GM13977 (cell line): ENCODE results near the gene FKBP1A.

Experiments used
- DNase-seq: peaks from one replicate; pipeline ENCODE4 v3.0.0; 2012; ENCODE audit warnings: low spot score
- in situ Hi-C: fragments of 300-500 bp; cut with MboI; formaldehyde crosslinking; loops from one replicate; pipeline ENCODE4 v1.12.0; 2022; ENCODE audit warnings: low sequenced_read_pairs, low pct_unique_long_range_greater_than_20kb, mixed read lengths, inconsistent platforms; ENCODE audit not compliant: unreplicated experiment
- TF ChIP-seq, protein P1 (sequence below): IDR thresholded peaks from 2 replicates; pipeline ENCODE4 v1.5.1; 2012; ENCODE audit warnings: mild to moderate bottlenecking, control low read depth; ENCODE audit not compliant: insufficient read depth; ENCODE audit errors: extremely low read depth, missing control alignments

FKBP1A gene

DNA sequence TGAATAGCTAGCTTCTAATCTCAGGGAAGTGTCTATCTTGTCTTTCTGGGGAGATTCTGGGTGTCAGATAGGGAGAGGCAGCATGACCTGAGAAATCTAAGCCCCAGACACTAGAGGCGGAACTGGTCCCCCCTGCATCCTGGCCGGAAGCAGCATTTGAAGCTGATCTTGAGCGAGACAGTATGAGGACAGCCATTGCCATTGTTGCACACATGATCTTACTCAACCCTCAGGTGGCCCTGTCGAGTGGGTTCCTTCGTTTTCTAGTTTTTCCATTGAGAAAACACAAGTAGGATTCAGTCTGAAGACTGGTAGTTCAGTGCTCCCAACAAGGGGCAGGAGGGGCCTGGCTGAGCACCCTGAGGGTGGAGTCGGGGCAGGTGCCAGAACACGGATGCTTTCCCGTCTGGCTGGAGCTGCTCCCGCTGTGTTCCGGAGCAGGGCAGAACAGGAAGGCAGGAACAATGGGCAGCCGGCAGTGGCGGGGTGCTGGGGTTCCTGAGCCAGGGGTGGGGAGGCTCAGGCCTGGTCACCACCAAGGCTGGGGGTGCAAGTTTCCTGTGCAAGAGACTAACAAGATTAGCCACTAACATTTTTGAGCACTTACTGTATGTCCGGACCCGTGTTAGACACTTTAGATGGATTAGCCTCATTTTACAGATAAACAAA lies 56.0 kb downstream of the FKBP1A start:
- no peak for DNase-seq
- in situ Hi-C loops = no loop called here
- TF ChIP-seq, protein P1, sequence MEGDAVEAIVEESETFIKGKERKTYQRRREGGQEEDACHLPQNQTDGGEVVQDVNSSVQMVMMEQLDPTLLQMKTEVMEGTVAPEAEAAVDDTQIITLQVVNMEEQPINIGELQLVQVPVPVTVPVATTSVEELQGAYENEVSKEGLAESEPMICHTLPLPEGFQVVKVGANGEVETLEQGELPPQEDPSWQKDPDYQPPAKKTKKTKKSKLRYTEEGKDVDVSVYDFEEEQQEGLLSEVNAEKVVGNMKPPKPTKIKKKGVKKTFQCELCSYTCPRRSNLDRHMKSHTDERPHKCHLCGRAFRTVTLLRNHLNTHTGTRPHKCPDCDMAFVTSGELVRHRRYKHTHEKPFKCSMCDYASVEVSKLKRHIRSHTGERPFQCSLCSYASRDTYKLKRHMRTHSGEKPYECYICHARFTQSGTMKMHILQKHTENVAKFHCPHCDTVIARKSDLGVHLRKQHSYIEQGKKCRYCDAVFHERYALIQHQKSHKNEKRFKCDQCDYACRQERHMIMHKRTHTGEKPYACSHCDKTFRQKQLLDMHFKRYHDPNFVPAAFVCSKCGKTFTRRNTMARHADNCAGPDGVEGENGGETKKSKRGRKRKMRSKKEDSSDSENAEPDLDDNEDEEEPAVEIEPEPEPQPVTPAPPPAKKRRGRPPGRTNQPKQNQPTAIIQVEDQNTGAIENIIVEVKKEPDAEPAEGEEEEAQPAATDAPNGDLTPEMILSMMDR = no peak

DNA sequence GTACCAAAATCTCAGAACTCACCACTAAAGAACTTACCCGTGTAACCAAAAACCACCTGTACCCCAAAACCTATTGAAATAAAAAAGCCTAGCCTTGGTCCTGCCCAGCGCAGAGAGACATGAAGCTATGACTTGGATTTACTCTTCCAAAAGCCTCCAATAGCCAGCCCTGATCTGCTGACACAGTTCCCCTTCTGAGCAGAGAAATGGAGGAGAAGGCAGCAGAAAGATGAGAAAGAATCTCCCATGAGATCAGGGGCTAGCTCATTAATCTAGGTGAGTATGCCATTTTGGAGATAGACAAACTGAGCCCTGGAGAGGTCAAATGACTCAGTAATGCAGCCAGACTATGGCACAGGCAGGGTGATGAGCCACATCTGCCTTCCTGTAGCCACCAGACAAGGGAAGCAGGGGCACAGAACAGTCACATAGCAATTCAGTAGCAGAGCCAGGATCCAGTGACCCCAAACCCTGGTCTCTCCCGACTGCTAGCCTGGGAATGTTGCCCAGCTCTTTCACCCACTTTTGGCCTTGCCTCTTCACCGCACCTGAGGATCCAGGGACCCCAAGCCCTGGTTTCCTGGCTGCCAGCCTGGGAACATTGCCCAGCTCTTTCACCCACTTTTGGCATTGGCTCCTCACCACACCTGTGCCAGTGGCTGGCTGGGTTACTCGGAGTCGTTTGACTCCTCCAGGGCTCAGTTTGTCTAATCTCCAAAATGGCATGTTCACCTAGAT lies 56.7 kb downstream of the FKBP1A start:
- in situ Hi-C loops = no loop called here
- TF ChIP-seq, protein P1 = no peak
- DNase-seq = no peak

DNA sequence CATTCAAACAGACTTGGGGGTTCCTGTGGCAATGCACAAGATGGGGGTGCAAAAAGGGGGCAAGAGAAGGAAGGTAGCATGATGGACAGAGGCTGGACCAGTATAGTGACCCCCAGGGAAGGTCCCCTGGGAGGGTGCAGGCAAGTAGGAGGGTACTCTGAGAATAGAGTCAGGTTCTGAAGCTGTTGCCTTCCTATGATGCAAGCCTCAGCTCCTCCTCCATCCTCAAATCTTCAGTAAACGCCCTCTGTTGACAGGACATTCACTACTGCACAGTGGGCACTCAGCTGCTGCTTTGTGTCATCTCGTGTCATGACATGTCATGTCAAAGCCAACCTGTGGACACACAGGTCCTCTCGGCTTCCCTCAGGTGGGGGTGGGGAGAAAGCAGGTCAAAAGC lies 58.1 kb downstream of the FKBP1A start:
- TF ChIP-seq, protein P1 = no peak
- in situ Hi-C loops = no loop called here
- no peak for DNase-seq

DNA sequence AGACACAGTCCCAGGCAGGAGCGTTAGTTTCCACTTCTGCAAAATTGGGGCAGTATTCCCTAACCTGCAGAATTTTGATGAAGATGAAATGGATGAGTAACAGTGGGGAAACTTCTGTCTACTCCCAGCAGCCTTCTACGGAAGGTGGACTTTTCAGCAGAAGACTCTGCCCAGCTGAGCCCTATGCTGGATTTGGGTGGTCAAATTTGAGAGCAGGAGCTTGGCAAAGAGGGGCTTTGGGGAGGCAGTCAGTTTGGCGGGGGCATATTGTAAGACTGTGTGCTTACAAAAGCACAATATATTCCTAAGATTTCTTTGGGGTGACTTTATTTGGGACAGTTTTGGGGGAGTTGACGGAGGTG lies 58.5 kb downstream of the FKBP1A start:
- TF ChIP-seq, protein P1 = no peak
- DNase-seq = no peak
- in situ Hi-C loops = no loop called here

DNA sequence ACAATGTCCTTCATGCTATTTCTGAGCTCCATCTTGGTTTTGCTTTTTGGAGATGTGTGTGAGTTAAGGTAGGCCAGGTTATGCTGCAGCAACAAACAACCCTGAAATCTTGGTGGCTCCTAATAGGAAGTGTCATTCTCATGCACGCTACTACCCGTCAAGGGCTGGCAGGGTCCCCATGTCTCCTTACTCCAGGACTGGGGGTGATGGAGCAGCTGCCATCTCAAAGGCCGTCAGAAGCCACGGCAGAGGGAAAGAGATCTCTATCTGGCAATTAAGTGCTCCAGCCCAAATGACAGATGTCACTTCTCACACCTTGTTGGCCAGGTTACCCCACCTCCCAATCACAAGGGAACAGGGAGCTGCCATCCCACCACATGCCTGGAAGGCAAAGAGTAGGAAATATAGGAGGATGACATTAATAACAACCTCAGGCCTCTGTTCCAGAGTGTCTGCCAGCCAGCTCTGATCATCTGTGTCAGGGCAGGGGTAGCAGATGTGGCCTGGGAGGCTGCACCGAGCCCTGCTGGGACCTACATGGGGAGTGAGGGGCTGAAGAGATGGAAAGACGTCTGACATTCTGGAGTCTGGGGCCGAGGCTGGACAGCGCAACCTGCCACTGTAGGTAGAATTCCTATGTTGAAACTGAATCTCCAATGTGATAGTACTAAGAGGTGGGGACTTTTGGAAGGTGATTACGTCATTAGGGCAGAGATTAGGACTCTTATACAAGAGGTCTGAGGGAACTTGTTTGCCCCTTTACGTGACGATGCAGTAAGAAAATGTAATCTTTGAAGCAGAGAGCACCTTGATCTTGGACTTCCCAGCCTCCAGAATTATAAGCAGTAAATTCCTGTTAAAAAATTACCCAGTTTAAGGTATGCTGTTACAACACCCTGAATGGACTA lies 59.1 kb downstream of the FKBP1A start:
- TF ChIP-seq, protein P1 = no peak
- in situ Hi-C loops = no loop called here
- DNase-seq = no peak

DNA sequence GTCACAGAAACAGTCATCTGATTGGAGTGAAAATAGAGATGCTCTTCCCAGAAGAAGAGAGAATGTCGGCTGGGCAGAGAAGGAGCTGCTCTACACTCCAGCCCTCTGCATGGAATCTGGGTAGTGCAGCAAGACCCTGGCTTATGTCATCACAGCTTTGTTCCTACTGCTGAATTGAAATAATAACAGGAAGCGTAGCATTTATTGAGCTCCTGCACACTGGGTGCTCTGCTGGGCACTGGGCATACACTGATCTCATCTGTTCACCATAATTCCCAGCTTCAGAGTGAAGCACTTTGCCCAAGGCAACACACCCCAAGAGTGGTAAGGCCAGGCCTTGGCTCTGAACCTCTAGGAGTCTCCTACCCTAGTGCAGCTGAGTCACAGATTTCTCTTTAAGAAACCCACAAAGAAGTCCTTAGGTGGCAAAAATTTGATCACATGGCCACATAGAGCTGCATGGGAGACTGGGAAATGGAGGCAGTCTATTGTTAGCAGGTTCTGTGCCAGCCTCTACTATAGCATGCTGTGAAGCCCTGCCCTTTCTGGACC lies 60.0 kb downstream of the FKBP1A start:
- no peak for DNase-seq
- in situ Hi-C loops = no loop called here
- TF ChIP-seq, protein P1 = no peak
